H9 (cell line): ENCODE data around the gene PRR7. TPM values are rescaled to one million over a fixed set of nuclear protein-coding genes. Genes with fewer than 3 reads are reported as not detected.

Experiments
- DNase-seq: peaks from one replicate; pipeline ENCODE4 v3.0.0-alpha.2; 2017
- H2AFZ ChIP-seq: one replicate; pipeline ENCODE4 v1.6.1; 2013; ENCODE audit warnings: mild to moderate bottlenecking, low read length, control low read depth, moderate library complexity
- H2AK5ac ChIP-seq: 2 replicates; pipeline ENCODE4 v1.6.1; 2013; ENCODE audit warnings: low read length, control low read depth, mixed read lengths; ENCODE audit not compliant: insufficient read length
- H2BK120ac ChIP-seq: one replicate; pipeline ENCODE4 v1.6.1; 2013; ENCODE audit warnings: low read depth, mild to moderate bottlenecking, low read length, control low read depth, inconsistent platforms; ENCODE audit not compliant: poor library complexity, severe bottlenecking
- H2BK12ac ChIP-seq: 2 replicates; pipeline ENCODE4 v1.6.1; 2013; ENCODE audit warnings: low read length, control low read depth, mixed read lengths, low read depth; ENCODE audit not compliant: insufficient read length
- H2BK15ac ChIP-seq: 2 replicates; pipeline ENCODE4 v1.6.1; 2013; ENCODE audit warnings: low read depth, low read length, control low read depth
- H2BK20ac ChIP-seq: one replicate; pipeline ENCODE4 v1.6.1; 2013; ENCODE audit warnings: low read depth, mild to moderate bottlenecking, low read length, control low read depth, inconsistent platforms; ENCODE audit not compliant: poor library complexity, severe bottlenecking
- H2BK5ac ChIP-seq: 2 replicates; pipeline ENCODE4 v1.6.1; 2013; ENCODE audit warnings: low read length, control low read depth, mixed read lengths; ENCODE audit not compliant: insufficient read length
- H3K14ac ChIP-seq: 2 replicates; pipeline ENCODE4 v1.6.1; 2013; ENCODE audit warnings: low read length, control low read depth; ENCODE audit not compliant: insufficient read depth
- H3K18ac ChIP-seq: 2 replicates; pipeline ENCODE4 v1.6.1; 2013; ENCODE audit warnings: low read depth, mild to moderate bottlenecking, mixed read lengths, low read length, control low read depth; ENCODE audit not compliant: insufficient read length
- H3K23ac ChIP-seq: 2 replicates; pipeline ENCODE4 v1.6.1; 2013; ENCODE audit warnings: low read length, control low read depth, mixed read lengths, low read depth; ENCODE audit not compliant: insufficient read length
- H3K23me2 ChIP-seq: 2 replicates; pipeline ENCODE4 v1.6.1; 2013; ENCODE audit warnings: low read depth, mild to moderate bottlenecking, mixed read lengths, low read length, control low read depth; ENCODE audit not compliant: insufficient read length, poor library complexity, severe bottlenecking
- H3K27ac ChIP-seq: 2 replicates; pipeline ENCODE4 v1.5.1; 2013; ENCODE audit warnings: low read length, control low read depth, mixed read lengths, low read depth; ENCODE audit not compliant: insufficient read length
- H3K27me3 ChIP-seq: 2 replicates; pipeline ENCODE4 v1.6.1; 2013; ENCODE audit warnings: low read length, control low read depth, inconsistent platforms; ENCODE audit not compliant: insufficient read depth
- H3K4ac ChIP-seq: 2 replicates; pipeline ENCODE4 v1.6.1; 2013; ENCODE audit warnings: low read depth, mild to moderate bottlenecking, control low read depth, inconsistent platforms, low read length, moderate library complexity
- H3K4me1 ChIP-seq: 2 replicates; pipeline ENCODE4 v1.6.1; 2013; ENCODE audit warnings: low read length, control low read depth, inconsistent platforms; ENCODE audit not compliant: insufficient read depth
- H3K4me2 ChIP-seq: 2 replicates; pipeline ENCODE4 v1.6.1; 2013; ENCODE audit warnings: low read length, control low read depth, mixed read lengths; ENCODE audit not compliant: insufficient read length, insufficient read depth
- H3K56ac ChIP-seq: 2 replicates; pipeline ENCODE4 v1.6.1; 2013; ENCODE audit warnings: low read depth, mild to moderate bottlenecking, mixed read lengths, low read length, control low read depth; ENCODE audit not compliant: insufficient read length
- H3K79me1 ChIP-seq: 2 replicates; pipeline ENCODE4 v1.6.1; 2013; ENCODE audit warnings: low read depth, mild to moderate bottlenecking, moderate library complexity, low read length, control low read depth, inconsistent platforms; ENCODE audit not compliant: insufficient read depth, poor library complexity, severe bottlenecking
- H3K79me2 ChIP-seq: 2 replicates; pipeline ENCODE4 v1.6.1; 2013; ENCODE audit warnings: low read length, control low read depth, inconsistent platforms; ENCODE audit not compliant: insufficient read depth
- H3K9ac ChIP-seq: 2 replicates; pipeline ENCODE4 v1.6.1; 2013; ENCODE audit warnings: low read length, control low read depth, mixed read lengths; ENCODE audit not compliant: insufficient read length; ENCODE audit errors: extremely low read depth
- H3K9me3 ChIP-seq: one replicate; pipeline ENCODE4 v1.6.1; 2013; ENCODE audit warnings: low read depth, low read length, inconsistent platforms; ENCODE audit not compliant: control insufficient read depth
- H3T11ph ChIP-seq: one replicate; pipeline ENCODE4 v1.6.1; 2013; ENCODE audit warnings: mild to moderate bottlenecking, low read length, control low read depth, inconsistent platforms
- H4K20me1 ChIP-seq: one replicate; pipeline ENCODE4 v1.6.1; 2013; ENCODE audit not compliant: control insufficient read depth, insufficient read length, insufficient read depth
- H4K5ac ChIP-seq: 2 replicates; pipeline ENCODE4 v1.6.1; 2013; ENCODE audit warnings: low read depth, mild to moderate bottlenecking, mixed read lengths, low read length, control low read depth; ENCODE audit not compliant: insufficient read length
- H4K8ac ChIP-seq: replicated peaks from 2 replicates; pipeline ENCODE4 v1.6.1; 2013; ENCODE audit warnings: low read length, control low read depth, mixed read lengths, low read depth; ENCODE audit not compliant: insufficient read length
- H4K91ac ChIP-seq: 2 replicates; pipeline ENCODE4 v1.6.1; 2013; ENCODE audit warnings: low read depth, mild to moderate bottlenecking, moderate library complexity, mixed read lengths, low read length, control low read depth; ENCODE audit not compliant: insufficient read length
- H3K27ac Mint-ChIP-seq, 3 experiments: 2 replicates in 2 of 3; 3 replicates in 1 of 3; pipeline ENCODE4 v1.8.0; 2020 to 2021; ENCODE audit warnings: mixed read lengths in 3 of 3, mild to moderate bottlenecking in 1 of 3, moderate library complexity in 1 of 3
- H3K27me3 Mint-ChIP-seq: 2 replicates; pipeline ENCODE4 v1.8.0; 2021; ENCODE audit warnings: low read depth, mild to moderate bottlenecking, moderate library complexity, mixed read lengths
- H3K36me3 Mint-ChIP-seq, 3 experiments: 2 replicates in 2 of 3; 3 replicates in 1 of 3; pipeline ENCODE4 v1.8.0; 2020 to 2021; ENCODE audit warnings: low read depth in 3 of 3, mixed read lengths in 3 of 3; ENCODE audit not compliant: insufficient read depth in 1 of 3
- H3K4me1 Mint-ChIP-seq, 2 experiments: 2 replicates each; pipeline ENCODE4 v1.8.0; 2020; ENCODE audit warnings: mixed read lengths in 2 of 2
- H3K4me3 Mint-ChIP-seq, 2 experiments: 2 replicates in 1 of 2; 3 replicates in 1 of 2; pipeline ENCODE4 v1.8.0; 2020 to 2021; ENCODE audit warnings: mild to moderate bottlenecking in 2 of 2, mixed read lengths in 2 of 2, moderate library complexity in 1 of 2
- H3K9me3 Mint-ChIP-seq, 2 experiments: 2 replicates in 1 of 2; 3 replicates in 1 of 2; pipeline ENCODE4 v1.8.0; 2020; ENCODE audit warnings: mild to moderate bottlenecking in 2 of 2, mixed read lengths in 2 of 2, moderate library complexity in 1 of 2
- CTCF ChIP-seq: fragments of 200-600 bp; sonication (generic); conservative IDR thresholded peaks from 3 replicates; pipeline ENCODE4 v1.8.0; 2021; ENCODE audit warnings: antibody characterized with exemption, mild to moderate bottlenecking
- WGBS: extraction: QIAGEN DNeasy Blood & Tissue Kit; methylation state at CpG from one replicate; pipeline ENCODE4 v1.1.7; 2013; ENCODE audit warnings: missing lambda C conversion rate, low lambda C conversion rate, mixed read lengths; ENCODE audit not compliant: insufficient read length; ENCODE audit errors: extremely low coverage; 5-methylcytosine and 5-hydroxymethylcytosine counted together
- total RNA-seq: library from RNA; stranded (reverse); gene quantifications from 2 replicates; pipeline ENCODE4 v1.2.1, GENCODE V29; 2021

Gene PRR7
- total RNA-seq, 1 experiment from 2014 or later = 9.6 TPM

- H4K91ac ChIP-seq = no peak overlapping the region
- Mint-ChIP-seq H3K4me1 (peaks cover 40 to 41% of the 10 kb centered on the region in 2 experiments), H3K4me3 (no peak overlapping the region; a peak in 1 of 5 replicates), H3K27ac (no peak overlapping the region; a peak in 1 of 7 replicates), H3K36me3 (peaks cover 1 to 18% (median 6%) of the 10 kb centered on the region in 3 experiments; a peak in 5 of 7 replicates), H3K27me3 (peaks cover 37% of the 10 kb centered on the region), H3K9me3 (no peaks in the 10 kb centered on the region)
- H3K27ac ChIP-seq = no peak overlapping the region
- H3K79me2 ChIP-seq = no peaks in the 10 kb centered on the region
- H3K14ac ChIP-seq = no peak overlapping the region
- H3K4ac ChIP-seq = no peak overlapping the region
- no peak overlapping the region for H3K4me2 ChIP-seq
- H3K23ac ChIP-seq = no peak overlapping the region
- H3K56ac ChIP-seq = no peak overlapping the region
- no peak overlapping the region for H3K18ac ChIP-seq
- H3K9me3 ChIP-seq = no peaks in the 10 kb centered on the region
- H2BK20ac ChIP-seq = no peak overlapping the region
- no peaks in the 10 kb centered on the region for H4K20me1 ChIP-seq
- no peaks in the 10 kb centered on the region for H3K79me1 ChIP-seq
- no peak overlapping the region for H2BK5ac ChIP-seq
- WGBS = no CpG with 5 or more reads among the region's 10 CpGs
- no peak for TF ChIP-seq CTCF
- no peak for DNase-seq
- peaks cover 4% of the 10 kb centered on the region; the same call in 1 of the 2 replicates for H3K27me3 ChIP-seq
- no peak overlapping the region for H3K9ac ChIP-seq
- H2AK5ac ChIP-seq = no peak overlapping the region
- no peak overlapping the region for H2BK120ac ChIP-seq
- H2BK15ac ChIP-seq = no peak overlapping the region
- H4K8ac ChIP-seq = no peak overlapping the region
- no peak overlapping the region for H2BK12ac ChIP-seq
- no peak overlapping the region for H2AFZ ChIP-seq
- no peak overlapping the region for H3T11ph ChIP-seq
- peaks cover 20% of the 10 kb centered on the region for H3K23me2 ChIP-seq
- no peaks in the 10 kb centered on the region for H3K4me1 ChIP-seq
- no peak overlapping the region for H4K5ac ChIP-seq
These were observed 4.2 kb downstream of the PRR7 start for GRCh38 chr5:177450667-177451424.
